ENCODE results near the gene TPCN1. TPM values are rescaled to one million over a fixed set of nuclear protein-coding genes. Genes with fewer than 3 reads are reported as not detected.

Gene TPCN1
- polyA plus RNA-seq, 1 of the 3 experiments (the other 2 are of a cell fraction): 15.7 TPM

DNA sequence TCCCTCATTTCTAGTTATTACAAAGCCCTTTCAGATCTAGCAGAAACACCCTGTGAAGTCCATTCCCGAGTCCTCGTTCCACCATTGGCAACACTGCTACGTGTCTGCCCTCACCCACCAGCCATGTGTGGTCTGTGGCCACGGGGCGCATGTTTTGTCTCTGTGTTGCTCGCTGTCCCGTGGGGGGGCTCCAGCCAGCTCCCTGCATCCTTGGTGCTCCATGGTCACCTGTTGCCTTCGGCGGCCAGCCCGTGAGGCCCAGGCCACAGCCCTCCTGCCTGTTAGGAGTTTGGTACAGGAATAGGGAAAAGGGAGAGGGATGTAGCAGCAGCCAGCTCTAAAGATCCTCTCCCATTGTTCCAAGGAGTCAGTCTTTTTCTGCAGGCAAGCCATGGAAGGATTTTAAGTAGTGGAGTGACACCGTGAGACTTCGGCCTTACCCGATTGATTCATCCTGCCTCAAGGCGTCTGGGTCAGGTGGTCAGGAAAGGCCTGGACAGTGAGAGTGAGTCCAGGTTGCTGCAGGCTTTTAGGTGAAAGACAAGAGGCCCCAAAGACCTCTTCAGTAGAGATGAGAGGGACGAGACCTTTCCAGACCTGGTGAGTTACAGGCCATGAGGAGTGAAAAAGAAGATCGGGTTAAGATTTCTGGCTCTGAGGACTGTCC is 30.3 kb downstream of the TPCN1 start (continued):
- no peak for TF ChIP-seq EZH2phosphoT487 (IDR thresholded peaks at IDR 0.05; ENCODE audit: borderline replicate concordance, low read depth)
- no peak for TF ChIP-seq TCF12 (IDR thresholded peaks at IDR 0.05)

DNA sequence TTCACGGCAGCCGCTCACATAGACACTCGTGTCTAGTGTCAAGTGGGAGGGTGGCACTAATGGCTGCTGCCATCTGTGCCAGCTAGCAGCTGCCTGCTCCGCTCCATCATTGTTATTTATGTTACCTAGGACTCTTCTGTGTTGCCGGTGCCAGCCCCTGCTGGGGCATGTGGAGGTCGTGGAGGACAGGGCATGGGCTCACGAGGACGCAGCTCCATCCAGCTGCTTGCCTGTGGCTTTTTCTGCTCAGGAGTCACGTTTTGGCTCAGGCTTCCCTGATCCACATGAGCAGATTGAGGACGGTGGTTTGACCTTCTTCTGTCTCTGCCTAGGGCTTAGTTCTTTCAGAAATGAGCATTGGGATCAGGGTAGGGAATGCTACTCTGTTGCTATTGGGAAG is 31.2 kb downstream of the TPCN1 start:
- Histone ChIP-seq H3K27me3 (ENCODE audit: insufficient read depth) (no peaks in the 10 kb centered on the region), H3K9me2 (no peaks in the 10 kb centered on the region), H2AFZ (ENCODE audit: low read depth) (no peak overlapping the region), H3K9me3 (no peaks in the 10 kb centered on the region), H3K36me3 (replicated peaks in 1 of 2; ENCODE audit: control insufficient read depth in 1 of 2, insufficient read depth in 2 of 2, low read length in 1 of 2) (peaks cover 2 to 5% of the 10 kb centered on the region in 2 experiments), H3K4me3 (ENCODE audit: low read depth in 2 of 2, low read length in 1 of 2) (no peak overlapping the region), H4K20me1 (ENCODE audit: insufficient read depth) (no peaks in the 10 kb centered on the region), H3F3A (replicated peaks; ENCODE audit: insufficient read depth) (no peaks in the 10 kb centered on the region), H3K9ac (no peak overlapping the region), H3K27ac (ENCODE audit: low read depth in 2 of 2, low read length in 1 of 2) (no peak overlapping the region), H3K4me1 (ENCODE audit: control insufficient read depth in 1 of 2, insufficient read depth in 2 of 2, low read depth in 1 of 2, low read length in 1 of 2) (peaks cover 0 to 18% of the 10 kb centered on the region in 2 experiments; a peak in 1 of 4 replicates), H3K4me2 (no peak overlapping the region), H3K79me2 (ENCODE audit: insufficient read depth) (no peaks in the 10 kb centered on the region)
- no peak for TF ChIP-seq POLR2AphosphoS5 (IDR thresholded peaks at IDR 0.05; ENCODE audit: low read depth, low read length)
- no peak for TF ChIP-seq RFX5 (IDR thresholded peaks at IDR 0.05; ENCODE audit: low read length)
- TF ChIP-seq, protein P1, sequence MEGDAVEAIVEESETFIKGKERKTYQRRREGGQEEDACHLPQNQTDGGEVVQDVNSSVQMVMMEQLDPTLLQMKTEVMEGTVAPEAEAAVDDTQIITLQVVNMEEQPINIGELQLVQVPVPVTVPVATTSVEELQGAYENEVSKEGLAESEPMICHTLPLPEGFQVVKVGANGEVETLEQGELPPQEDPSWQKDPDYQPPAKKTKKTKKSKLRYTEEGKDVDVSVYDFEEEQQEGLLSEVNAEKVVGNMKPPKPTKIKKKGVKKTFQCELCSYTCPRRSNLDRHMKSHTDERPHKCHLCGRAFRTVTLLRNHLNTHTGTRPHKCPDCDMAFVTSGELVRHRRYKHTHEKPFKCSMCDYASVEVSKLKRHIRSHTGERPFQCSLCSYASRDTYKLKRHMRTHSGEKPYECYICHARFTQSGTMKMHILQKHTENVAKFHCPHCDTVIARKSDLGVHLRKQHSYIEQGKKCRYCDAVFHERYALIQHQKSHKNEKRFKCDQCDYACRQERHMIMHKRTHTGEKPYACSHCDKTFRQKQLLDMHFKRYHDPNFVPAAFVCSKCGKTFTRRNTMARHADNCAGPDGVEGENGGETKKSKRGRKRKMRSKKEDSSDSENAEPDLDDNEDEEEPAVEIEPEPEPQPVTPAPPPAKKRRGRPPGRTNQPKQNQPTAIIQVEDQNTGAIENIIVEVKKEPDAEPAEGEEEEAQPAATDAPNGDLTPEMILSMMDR (IDR thresholded peaks at IDR 0.05): no peak
- no peak for TF ChIP-seq JUND (IDR thresholded peaks at IDR 0.05)
- no peak for TF ChIP-seq TEAD4 (IDR thresholded peaks at IDR 0.05; ENCODE audit: borderline replicate concordance, insufficient read depth)
- TF ChIP-seq NRF1 (IDR thresholded peaks at IDR 0.05; ENCODE audit: low read depth, low read length): no peak
- no peak for TF ChIP-seq FOSL2 (IDR thresholded peaks at IDR 0.05; ENCODE audit: borderline replicate concordance, low read depth)
- no peak for TF ChIP-seq MXI1 (IDR thresholded peaks at IDR 0.05; ENCODE audit: low read depth, low read length)
- no peak for TF ChIP-seq NFIC (IDR thresholded peaks at IDR 0.05; ENCODE audit: borderline replicate concordance)
- TF ChIP-seq, protein P2, sequence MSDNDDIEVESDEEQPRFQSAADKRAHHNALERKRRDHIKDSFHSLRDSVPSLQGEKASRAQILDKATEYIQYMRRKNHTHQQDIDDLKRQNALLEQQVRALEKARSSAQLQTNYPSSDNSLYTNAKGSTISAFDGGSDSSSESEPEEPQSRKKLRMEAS (IDR thresholded peaks at IDR 0.05; ENCODE audit: low read depth): no peak
- no peak for TF ChIP-seq EZH2phosphoT487 (IDR thresholded peaks at IDR 0.05; ENCODE audit: borderline replicate concordance, low read depth)
- no peak for TF ChIP-seq RAD21 (IDR thresholded peaks at IDR 0.05; ENCODE audit: low read length)
- TF ChIP-seq, protein P3, sequence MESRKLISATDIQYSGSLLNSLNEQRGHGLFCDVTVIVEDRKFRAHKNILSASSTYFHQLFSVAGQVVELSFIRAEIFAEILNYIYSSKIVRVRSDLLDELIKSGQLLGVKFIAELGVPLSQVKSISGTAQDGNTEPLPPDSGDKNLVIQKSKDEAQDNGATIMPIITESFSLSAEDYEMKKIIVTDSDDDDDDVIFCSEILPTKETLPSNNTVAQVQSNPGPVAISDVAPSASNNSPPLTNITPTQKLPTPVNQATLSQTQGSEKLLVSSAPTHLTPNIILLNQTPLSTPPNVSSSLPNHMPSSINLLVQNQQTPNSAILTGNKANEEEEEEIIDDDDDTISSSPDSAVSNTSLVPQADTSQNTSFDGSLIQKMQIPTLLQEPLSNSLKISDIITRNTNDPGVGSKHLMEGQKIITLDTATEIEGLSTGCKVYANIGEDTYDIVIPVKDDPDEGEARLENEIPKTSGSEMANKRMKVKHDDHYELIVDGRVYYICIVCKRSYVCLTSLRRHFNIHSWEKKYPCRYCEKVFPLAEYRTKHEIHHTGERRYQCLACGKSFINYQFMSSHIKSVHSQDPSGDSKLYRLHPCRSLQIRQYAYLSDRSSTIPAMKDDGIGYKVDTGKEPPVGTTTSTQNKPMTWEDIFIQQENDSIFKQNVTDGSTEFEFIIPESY (IDR thresholded peaks at IDR 0.05; ENCODE audit: borderline replicate concordance, low read depth): no peak
- TF ChIP-seq MEF2A (IDR thresholded peaks at IDR 0.05; ENCODE audit: borderline replicate concordance, low read depth): no peak
- TF ChIP-seq RCOR1 (IDR thresholded peaks at IDR 0.05; ENCODE audit: low read length): no peak
- TF ChIP-seq, protein P4, sequence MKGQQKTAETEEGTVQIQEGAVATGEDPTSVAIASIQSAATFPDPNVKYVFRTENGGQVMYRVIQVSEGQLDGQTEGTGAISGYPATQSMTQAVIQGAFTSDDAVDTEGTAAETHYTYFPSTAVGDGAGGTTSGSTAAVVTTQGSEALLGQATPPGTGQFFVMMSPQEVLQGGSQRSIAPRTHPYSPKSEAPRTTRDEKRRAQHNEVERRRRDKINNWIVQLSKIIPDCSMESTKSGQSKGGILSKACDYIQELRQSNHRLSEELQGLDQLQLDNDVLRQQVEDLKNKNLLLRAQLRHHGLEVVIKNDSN (IDR thresholded peaks at IDR 0.05; ENCODE audit: borderline replicate concordance, low read depth): no peak
- no peak for TF ChIP-seq TCF12 (IDR thresholded peaks at IDR 0.05)
- TF ChIP-seq SMC3 (IDR thresholded peaks at IDR 0.05; ENCODE audit: low read depth, low read length): no peak
- TF ChIP-seq, protein P5, sequence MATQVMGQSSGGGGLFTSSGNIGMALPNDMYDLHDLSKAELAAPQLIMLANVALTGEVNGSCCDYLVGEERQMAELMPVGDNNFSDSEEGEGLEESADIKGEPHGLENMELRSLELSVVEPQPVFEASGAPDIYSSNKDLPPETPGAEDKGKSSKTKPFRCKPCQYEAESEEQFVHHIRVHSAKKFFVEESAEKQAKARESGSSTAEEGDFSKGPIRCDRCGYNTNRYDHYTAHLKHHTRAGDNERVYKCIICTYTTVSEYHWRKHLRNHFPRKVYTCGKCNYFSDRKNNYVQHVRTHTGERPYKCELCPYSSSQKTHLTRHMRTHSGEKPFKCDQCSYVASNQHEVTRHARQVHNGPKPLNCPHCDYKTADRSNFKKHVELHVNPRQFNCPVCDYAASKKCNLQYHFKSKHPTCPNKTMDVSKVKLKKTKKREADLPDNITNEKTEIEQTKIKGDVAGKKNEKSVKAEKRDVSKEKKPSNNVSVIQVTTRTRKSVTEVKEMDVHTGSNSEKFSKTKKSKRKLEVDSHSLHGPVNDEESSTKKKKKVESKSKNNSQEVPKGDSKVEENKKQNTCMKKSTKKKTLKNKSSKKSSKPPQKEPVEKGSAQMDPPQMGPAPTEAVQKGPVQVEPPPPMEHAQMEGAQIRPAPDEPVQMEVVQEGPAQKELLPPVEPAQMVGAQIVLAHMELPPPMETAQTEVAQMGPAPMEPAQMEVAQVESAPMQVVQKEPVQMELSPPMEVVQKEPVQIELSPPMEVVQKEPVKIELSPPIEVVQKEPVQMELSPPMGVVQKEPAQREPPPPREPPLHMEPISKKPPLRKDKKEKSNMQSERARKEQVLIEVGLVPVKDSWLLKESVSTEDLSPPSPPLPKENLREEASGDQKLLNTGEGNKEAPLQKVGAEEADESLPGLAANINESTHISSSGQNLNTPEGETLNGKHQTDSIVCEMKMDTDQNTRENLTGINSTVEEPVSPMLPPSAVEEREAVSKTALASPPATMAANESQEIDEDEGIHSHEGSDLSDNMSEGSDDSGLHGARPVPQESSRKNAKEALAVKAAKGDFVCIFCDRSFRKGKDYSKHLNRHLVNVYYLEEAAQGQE (IDR thresholded peaks at IDR 0.05; ENCODE audit: low read depth, low read length): no peak
- no peak for DNase-seq
- 73% methylated on average over 4 of the region's 10 CpGs for WGBS (ENCODE audit: low lambda C conversion rate)
- ChIA-PET POLR2A (no interaction called here), CTCF (no interaction called here)
